C4-2B (cell line): Measurements from ENCODE around the gene NTRK1.

ENCODE experiments used
- H3K27ac ChIP-seq: fragments of 450-650 bp; 2 replicates; pipeline ENCODE4 v1.5.1; 2017
- CTCF ChIP-seq: fragments of 450-650 bp; conservative IDR thresholded peaks from 2 replicates; pipeline ENCODE4 v1.5.1; 2017; ENCODE audit warnings: mild to moderate bottlenecking
- ZFX ChIP-seq: fragments of 450-650 bp; IDR thresholded peaks from 2 replicates; pipeline ENCODE4 v1.6.1; 2017

Gene NTRK1

GRCh38 chr1:156828400-156829124 is 32.1 kb upstream of the NTRK1 start:
- no peak overlapping the region for H3K27ac ChIP-seq
- no peak for TF ChIP-seq ZFX
- no peak for TF ChIP-seq CTCF

- TF ChIP-seq ZFX, result no peak
- no peak for TF ChIP-seq CTCF
- H3K27ac ChIP-seq, result no peak overlapping the region
Observed at GRCh38 chr1:156832434-156832833, 28.2 kb upstream of the NTRK1 start.

GRCh38 chr1:156833603-156834002 is 27.1 kb upstream of the NTRK1 start:
- TF ChIP-seq CTCF, result no peak
- no peak for TF ChIP-seq ZFX
- no peak overlapping the region for H3K27ac ChIP-seq

- no peak overlapping the region for H3K27ac ChIP-seq
- TF ChIP-seq CTCF (no peak), ZFX (no peak)
Observed at GRCh38 chr1:156834322-156834721, 26.3 kb upstream of the NTRK1 start.

GRCh38 chr1:156836041-156836654 is 24.5 kb upstream of the NTRK1 start:
- TF ChIP-seq CTCF, result no peak
- TF ChIP-seq ZFX, result no peak
- no peak overlapping the region for H3K27ac ChIP-seq

GRCh38 chr1:156836892-156837291 is 23.8 kb upstream of the NTRK1 start:
- no peak for TF ChIP-seq CTCF
- TF ChIP-seq ZFX, result no peak
- no peak overlapping the region for H3K27ac ChIP-seq

GRCh38 chr1:156838972-156839371 is 21.7 kb upstream of the NTRK1 start:
- TF ChIP-seq ZFX (no peak), CTCF (peak; percentile 98)
- H3K27ac ChIP-seq, result no peak overlapping the region
